HuH-7.5 (cell line): ENCODE measurements around the gene CAMK2G.

Source experiments
- DNase-seq: peaks from one replicate; pipeline ENCODE4 v3.0.0; 2011; ENCODE audit warnings: low spot score

The CAMK2G gene

GRCh38 chr10:73879296-73880173, 5.2 kb upstream of the CAMK2G start:
- peak; percentile 69 for DNase-seq

- DNase-seq, result no peak
Observed at GRCh38 chr10:73878365-73878764, 4.0 kb upstream of the CAMK2G start.

- no peak for DNase-seq
Observed at GRCh38 chr10:73877533-73878160, 3.3 kb upstream of the CAMK2G start.

GRCh38 chr10:73876971-73877370, 2.6 kb upstream of the CAMK2G start:
- no peak for DNase-seq

- DNase-seq, result no peak
Observed at GRCh38 chr10:73876566-73876965, 2.2 kb upstream of the CAMK2G start.

- no peak for DNase-seq
Observed at GRCh38 chr10:73876157-73876556, 1.8 kb upstream of the CAMK2G start.

GRCh38 chr10:73875139-73875475, 752 bp upstream of the CAMK2G start:
- DNase-seq, result no peak

GRCh38 chr10:73873838-73874215, 528 bp downstream of the CAMK2G start:
- DNase-seq, result no peak

- DNase-seq, result no peak
Observed at GRCh38 chr10:73873142-73873837, 1.1 kb downstream of the CAMK2G start.

GRCh38 chr10:73872190-73872710, 2.1 kb downstream of the CAMK2G start:
- DNase-seq, result peak; percentile 46

- peak; percentile 61 for DNase-seq
Observed at GRCh38 chr10:73871295-73872189, 2.8 kb downstream of the CAMK2G start.

- DNase-seq, result no peak
Observed at GRCh38 chr10:73868655-73869195, 5.6 kb downstream of the CAMK2G start.

- DNase-seq, result no peak
Observed at GRCh38 chr10:73867871-73868631, 6.3 kb downstream of the CAMK2G start.

GRCh38 chr10:73867126-73867807, 7.1 kb downstream of the CAMK2G start:
- DNase-seq, result no peak

GRCh38 chr10:73866621-73867020, 7.7 kb downstream of the CAMK2G start:
- DNase-seq, result no peak

- DNase-seq, result no peak
Observed at GRCh38 chr10:73865459-73866442, 8.6 kb downstream of the CAMK2G start.

- no peak for DNase-seq
Observed at GRCh38 chr10:73865107-73865458, 9.3 kb downstream of the CAMK2G start.

- no peak for DNase-seq
Observed at GRCh38 chr10:73864229-73864628, 10.1 kb downstream of the CAMK2G start.
